ENCODE data around the gene RAB10. TPM values are rescaled to one million over a fixed set of nuclear protein-coding genes. Genes with fewer than 3 reads are reported as not detected.
"Not testable (repeated sequence)": the region's sequence is repeated elsewhere in the genome, so short reads cannot be mapped to it uniquely, and the experiment has no call there.

The RAB10 gene
- polyA plus RNA-seq, 12 donors: 104 to 161 (median 117) TPM; not detected in 1

GRCh38 chr2:26052740-26053139, 18.9 kb downstream of the RAB10 start:
- DNase-seq: no peak

- DNase-seq: no peak
Observed at GRCh38 chr2:26054598-26055348, 20.9 kb downstream of the RAB10 start.

GRCh38 chr2:26058390-26058789, 24.5 kb downstream of the RAB10 start:
- DNase-seq: no peak

GRCh38 chr2:26059542-26059941, 25.7 kb downstream of the RAB10 start:
- no peak for DNase-seq

- no peak for DNase-seq
Observed at GRCh38 chr2:26061539-26061938, 27.7 kb downstream of the RAB10 start.

GRCh38 chr2:26064846-26065245, 31.0 kb downstream of the RAB10 start:
- no peak for DNase-seq

- DNase-seq: no peak
Observed at GRCh38 chr2:26067186-26067974, 33.5 kb downstream of the RAB10 start.

- no peak for DNase-seq
Observed at GRCh38 chr2:26067980-26068507, 34.2 kb downstream of the RAB10 start.

- DNase-seq: no peak
Observed at GRCh38 chr2:26068602-26069298, 34.9 kb downstream of the RAB10 start.

- no peak for DNase-seq
Observed at GRCh38 chr2:26070730-26071129, 36.8 kb downstream of the RAB10 start.

- DNase-seq: no peak
Observed at GRCh38 chr2:26072925-26073768, 39.3 kb downstream of the RAB10 start.

- DNase-seq: no peak
Observed at GRCh38 chr2:26073830-26074229, 39.9 kb downstream of the RAB10 start.

- no peak for DNase-seq
Observed at GRCh38 chr2:26074676-26075075, 40.8 kb downstream of the RAB10 start.

- DNase-seq: no peak
Observed at GRCh38 chr2:26075173-26075572, 41.3 kb downstream of the RAB10 start.

- DNase-seq: no peak
Observed at GRCh38 chr2:26076001-26076587, 42.2 kb downstream of the RAB10 start.

GRCh38 chr2:26077291-26077690, 43.4 kb downstream of the RAB10 start:
- DNase-seq: no peak

GRCh38 chr2:26078939-26079338, 45.1 kb downstream of the RAB10 start:
- no peak for DNase-seq

GRCh38 chr2:26080356-26080755, 46.5 kb downstream of the RAB10 start:
- no peak for DNase-seq

GRCh38 chr2:26080925-26081324, 47.0 kb downstream of the RAB10 start:
- not testable (repeated sequence) for DNase-seq

GRCh38 chr2:26081556-26081955, 47.7 kb downstream of the RAB10 start:
- no peak for DNase-seq

GRCh38 chr2:26086155-26086637, 52.3 kb downstream of the RAB10 start:
- DNase-seq: no peak
